GM19238 (cell line): ENCODE results near the gene STK24.

Source experiments
- DNase-seq: peaks from one replicate; pipeline ENCODE4 v3.0.0; 2011; ENCODE audit warnings: low spot score; ENCODE audit not compliant: insufficient read length

The STK24 gene

DNA sequence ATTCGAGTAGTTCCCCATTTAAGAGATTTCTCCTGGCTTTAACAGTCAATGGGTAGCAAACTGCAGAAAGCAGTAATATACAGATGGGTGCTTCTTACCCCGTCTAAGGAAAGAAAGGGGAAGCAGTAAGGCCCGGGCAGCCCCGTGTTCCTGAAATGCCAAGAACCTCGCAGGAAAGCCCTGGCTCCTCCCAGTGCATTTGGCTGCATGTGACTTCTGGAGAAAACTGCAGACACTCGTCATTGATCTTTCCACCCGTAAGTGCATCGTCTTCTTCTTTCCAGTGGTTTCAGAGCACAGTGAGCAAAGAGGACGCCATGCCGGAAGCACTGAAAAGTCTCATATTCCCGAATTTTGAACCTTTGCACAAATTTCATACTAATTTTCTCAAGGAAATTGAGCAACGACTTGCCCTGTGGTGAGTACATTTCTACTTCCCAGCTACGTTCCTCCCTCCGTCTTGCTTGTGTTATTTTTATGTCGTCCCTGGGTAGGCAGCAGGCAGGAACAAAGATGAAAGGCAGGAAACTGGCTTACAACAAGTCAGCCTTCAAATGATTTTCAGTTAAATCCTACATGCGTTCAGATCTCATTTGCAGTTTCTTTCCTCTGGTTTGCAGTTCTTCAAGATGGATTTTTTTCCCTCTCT lies 165.2 kb downstream of the STK24 start:
- no peak for DNase-seq

DNA sequence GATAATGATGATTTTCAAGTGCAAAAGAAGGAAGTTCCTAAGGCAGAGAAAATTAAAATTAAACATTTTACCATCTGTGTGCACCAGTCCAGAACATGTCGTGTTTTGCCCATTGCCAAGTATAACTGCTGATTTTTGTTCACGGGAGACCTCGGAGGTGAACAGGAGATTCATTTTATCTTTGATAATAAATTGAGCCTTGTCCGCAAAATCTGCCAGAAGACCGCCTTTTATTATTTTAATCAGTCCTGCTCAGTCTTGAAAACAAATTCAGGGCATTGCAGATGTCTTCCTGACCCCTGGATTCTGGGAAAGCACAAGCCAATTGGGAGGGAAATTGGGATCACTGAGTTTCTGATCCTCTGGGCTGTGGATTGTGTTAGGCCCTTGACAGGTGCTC lies 165.9 kb downstream of the STK24 start:
- DNase-seq = no peak

DNA sequence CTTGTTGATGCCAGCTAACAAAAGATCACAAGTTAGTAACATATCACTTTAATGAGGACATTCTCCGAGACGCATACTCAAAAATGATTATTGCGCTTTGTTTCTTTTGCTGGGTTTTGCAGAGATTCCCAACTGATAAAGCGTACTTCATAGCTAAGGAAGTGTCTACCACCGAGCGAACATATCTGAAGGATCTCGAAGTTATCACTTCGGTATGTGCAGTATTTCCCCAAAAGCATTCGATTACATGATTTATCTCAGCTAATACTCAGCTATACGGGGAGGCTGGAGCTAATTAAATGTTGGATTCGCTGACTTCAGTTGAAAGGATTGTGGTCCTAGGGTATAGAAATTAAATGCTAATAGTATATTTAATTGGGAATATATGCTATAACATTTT lies 166.3 kb downstream of the STK24 start:
- DNase-seq = no peak

DNA sequence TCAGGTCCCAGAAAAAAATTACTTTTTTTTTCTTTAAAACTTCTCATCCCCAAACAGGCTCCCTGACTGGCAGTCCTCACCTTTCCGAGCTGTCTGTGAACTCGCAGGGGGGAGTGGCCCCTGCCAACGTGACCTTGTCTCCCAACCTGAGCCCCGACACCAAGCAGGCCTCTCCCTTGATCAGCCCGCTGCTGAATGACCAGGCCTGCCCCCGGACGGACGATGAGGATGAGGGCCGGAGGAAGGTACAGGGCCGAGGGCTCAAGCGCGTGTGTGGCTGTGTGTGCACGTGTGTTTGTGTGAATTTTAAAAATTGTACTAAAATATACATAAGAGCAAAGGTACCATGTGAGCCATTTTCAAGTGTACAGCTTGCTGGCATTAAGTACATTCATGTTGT lies 167.6 kb downstream of the STK24 start:
- DNase-seq = no peak

DNA sequence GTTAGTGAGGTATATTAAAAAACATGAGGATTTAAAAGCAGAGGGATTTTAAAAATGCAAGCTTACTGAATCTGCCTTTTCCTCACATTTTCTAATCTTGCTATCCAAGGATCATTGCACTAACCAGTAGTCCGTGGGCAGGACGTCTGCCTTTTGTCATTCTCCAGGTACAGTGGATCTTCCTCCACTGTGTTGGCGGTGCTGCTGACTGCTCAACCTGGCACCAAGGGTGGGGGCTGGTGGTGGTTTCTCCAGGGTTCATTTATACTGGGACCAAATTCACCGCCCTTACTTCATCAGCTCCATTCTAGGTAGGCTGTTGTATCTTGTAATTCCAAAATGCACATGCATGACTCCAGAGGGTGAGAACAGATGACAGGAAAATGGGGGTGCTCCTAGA lies 169.3 kb downstream of the STK24 start:
- DNase-seq = no peak

DNA sequence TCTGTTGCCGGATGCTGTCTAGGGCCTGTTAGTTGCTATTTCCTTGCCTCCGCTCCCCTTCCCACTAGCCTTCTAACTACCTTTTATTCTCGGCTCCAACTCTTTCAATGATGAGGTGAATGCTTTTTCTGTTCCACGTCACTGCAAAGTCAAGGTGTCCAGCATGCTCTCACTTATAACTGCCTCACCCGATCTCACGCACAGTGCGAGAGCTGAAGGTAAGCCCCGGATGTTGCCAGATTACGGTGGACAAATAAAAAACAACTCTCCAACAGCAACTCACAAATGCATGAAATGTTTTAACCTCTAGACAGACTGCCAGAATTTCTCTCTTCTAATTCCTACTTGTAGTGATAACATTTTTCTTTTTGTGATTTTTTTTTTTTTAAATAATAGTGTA lies 169.9 kb downstream of the STK24 start:
- no peak for DNase-seq

DNA sequence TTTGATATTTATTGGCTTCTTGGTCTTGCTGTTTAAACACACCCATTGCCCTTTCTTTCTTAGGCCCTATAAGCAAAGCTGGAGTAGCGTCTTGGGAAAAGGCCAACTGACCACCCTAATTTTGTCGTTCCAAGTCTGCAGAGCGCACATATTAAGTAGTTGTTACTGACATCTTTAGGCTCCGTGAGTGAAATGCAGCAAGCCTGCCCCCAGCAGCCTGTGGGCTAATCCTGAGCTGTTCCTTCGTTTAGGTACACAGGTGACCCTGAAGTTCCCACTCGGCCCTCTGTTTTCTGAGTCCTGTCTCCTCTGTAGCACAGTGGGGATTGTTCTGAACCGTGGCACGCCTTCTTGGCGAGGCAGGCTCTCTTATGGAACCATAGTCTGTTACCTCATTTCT lies 170.5 kb downstream of the STK24 start:
- no peak for DNase-seq

DNA sequence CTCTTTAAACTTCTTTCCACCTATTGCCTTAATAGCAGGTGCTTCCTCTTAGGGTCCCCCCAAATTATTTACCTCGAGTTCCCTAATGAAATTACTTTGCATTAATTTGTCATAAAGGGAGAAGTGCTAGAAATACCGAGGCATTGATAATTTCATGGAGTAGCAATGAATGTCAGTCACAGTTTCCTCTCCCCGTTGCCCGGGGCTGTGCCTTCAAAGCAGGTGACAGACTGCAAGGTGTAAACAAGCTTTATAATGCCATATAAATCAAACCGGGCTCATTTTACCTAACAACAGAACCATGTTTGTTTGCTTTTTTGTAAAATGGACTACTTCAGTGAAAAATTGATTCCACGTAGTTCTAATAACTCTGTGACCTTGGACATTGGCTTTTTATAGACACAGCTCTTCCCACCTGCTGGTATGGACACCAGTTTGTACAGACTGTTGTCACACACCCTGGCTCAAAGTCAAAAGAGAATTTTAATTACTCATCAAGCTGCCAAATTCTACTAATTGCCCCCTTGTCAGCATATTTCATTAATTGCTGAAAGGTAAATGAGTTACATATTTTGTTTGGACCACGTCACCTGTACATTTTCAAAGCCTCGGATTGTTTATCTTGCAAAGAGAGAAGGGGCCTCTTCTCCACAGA lies 171.1 kb downstream of the STK24 start:
- no peak for DNase-seq

DNA sequence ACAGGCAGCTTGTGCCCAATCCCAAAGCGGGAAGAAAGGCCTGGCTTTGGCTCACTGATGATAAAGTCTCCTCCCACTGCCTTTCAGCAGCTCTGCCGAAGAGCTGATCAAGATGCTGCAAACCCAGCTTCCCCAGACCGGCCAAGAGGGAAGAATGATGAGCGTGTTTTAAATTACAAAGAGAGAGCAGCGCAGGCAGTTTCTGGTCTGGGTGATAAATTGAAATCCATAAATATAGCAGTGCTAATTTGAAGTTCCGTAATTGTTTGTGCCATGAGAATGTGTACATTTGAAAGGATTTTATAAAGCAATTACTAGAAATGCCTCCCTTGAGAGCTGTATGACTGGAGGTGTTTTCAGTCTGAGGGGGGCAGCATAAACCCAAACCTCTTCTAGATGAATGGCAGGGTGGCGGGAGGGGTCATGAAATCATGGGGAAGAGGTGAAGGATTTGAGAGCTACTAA lies 171.8 kb downstream of the STK24 start:
- DNase-seq = no peak

DNA sequence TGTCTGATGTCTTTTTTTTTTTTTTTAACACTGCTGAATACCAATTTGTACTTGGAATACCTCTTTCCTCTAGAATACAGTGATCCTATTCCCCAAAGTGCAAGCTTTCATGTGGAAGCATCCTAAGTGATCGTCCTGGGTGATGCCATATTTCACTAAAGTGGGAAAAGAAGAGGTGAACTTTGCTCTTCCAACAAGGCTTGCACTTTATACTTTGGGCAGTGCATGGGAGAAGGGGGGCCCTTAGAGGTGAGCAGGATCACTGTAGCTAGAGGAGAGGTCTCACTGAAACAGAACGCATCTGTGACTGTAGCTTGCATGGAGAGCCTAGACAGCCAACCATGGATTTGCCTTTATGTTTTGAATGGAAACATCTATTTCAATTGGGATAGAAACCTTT lies 173.8 kb downstream of the STK24 start:
- DNase-seq = no peak

DNA sequence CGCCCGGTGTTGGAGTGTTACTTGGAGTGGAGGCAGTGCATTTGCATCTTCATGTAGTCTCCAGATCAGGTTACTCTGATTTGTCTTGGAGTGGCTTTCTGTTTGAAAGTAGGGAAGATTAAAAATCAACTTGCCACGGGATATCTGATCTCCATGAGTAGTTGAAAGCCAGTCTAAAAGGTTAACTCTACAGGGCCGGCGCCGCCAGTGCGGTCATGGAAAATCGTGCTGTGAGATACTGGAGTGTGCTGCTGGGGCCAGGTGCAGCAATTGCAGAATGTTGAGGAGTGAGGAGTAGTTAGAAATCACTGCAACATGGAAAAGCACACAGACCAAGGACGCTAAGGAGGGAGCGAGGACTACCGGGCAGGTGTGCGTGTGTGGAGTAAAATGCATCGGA lies 175.0 kb downstream of the STK24 start:
- DNase-seq = no peak

DNA sequence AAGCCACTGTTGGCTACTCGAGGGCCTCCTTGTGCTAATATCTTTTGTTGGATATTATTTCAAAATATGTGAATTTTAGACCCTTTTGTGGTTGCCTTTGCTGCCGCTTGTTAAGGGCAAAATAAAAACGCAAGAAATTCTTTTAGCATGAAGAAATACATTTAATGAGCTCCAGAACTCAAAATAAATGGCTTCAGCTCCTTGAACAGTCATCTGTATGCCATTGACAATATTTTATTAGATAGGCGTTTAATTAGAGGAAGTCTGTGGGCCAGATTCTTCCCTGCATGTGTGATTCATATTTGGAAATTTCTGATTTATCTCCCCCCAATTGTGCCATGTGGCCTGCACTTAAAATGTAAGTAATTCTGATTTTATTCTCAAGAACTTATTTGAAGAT lies 177.2 kb downstream of the STK24 start:
- DNase-seq = no peak

DNA sequence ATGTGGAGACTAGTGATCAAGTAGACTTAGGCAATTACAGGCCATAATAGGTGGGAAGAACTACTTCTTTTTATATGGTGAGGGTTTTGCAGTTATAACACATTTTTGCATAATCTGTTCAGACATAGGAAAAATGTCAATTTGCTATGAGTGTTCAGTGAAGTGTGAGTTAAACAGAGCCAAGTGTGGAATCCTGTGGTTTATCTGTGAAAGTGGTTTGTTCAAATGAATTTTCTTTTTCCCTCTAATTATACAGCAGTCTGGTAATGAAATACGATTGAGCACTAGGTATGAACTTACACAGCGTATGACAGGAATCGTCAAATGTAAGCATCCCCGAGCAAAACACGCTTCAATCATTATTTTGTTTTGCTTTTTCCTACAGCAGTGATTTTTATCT lies 178.3 kb downstream of the STK24 start:
- no peak for DNase-seq

DNA sequence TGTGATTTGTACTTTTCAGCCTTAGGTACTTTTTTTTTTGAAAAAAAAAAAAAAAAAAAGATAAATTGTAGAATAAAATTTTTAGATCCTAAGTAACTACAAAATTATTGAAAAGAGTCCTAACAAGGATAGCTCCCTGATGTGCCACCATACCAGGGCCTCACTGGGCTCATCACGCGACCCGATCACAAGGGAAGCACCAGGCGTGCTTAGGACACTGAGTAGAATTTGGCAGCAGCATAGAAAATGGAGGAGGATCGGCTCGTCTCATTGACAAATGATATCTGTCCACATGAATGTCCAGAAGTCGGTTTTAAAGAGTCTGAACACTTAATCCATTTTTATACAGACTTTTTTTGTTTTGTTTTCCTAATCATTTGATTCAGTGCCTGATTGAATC lies 179.0 kb downstream of the STK24 start:
- no peak for DNase-seq

DNA sequence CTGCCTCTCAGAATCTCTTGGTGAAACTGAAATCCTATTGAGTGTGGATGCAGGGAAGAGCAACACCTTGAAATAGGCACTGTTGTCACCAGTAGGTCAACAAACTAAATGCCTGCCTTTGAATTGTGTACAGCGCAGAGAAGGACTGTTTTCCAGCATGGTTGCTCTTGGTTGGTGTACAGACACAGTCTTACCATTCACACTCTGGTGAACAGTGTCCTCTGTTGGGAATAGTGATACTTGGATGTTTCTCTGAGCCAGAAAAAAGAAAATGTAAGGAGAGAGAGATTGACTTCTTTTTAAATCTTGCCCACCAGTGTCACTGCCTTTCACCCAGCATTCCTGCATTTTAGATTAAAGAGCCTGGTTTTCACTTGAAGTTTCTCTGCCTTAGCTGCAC lies 179.7 kb downstream of the STK24 start:
- DNase-seq = no peak

DNA sequence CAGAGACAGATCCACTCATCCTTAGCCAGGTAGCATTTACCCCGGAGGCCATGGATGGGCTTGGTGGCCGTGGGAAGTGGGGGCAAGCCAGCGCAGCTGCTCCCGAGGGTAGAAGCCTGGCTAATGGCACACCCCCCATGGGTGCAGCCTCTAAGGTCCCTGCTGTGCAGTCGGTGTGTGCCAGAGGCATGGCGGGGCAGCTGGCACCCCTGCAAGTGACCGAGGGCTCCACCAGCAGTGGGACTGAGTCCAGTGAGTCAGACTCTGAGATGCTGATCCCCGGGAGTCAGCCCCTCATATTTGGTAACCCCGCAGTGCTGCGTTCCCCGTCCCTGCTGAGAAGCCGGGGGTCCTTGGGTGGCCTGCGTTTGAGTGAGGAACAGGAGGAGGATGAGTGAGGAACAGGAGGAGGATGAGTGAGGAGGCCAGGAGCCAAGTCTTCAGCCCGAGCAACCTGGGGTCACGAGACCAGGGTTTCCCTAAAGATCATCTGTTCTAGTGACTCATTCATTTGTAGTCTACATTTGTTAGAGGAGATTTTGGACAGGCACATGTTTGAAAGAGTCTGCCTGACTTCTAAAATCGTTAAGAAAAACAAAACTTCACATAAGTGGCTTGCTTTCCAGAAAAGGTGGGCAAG lies 180.7 kb downstream of the STK24 start:
- no peak for DNase-seq
